IMR-90 (cell line): ENCODE results near the gene STXBP2. TPM values are rescaled to one million over a fixed set of nuclear protein-coding genes. Genes with fewer than 3 reads are reported as not detected.
A peak's percentile ranks its signal among the peaks of the same experiment; 100 is the strongest.

Source experiments
- ATAC-seq: fragments of 200-7000 bp; cut with Tn5 transposase; 2 replicates; pipeline ENCODE4 v1.9.1; 2020; ENCODE audit warnings: low read depth, mild to moderate bottlenecking, moderate library complexity
- BruUV-seq: library from RNA; stranded (reverse); fragments of 400-500 nt; replicated peaks from 2 replicates; lab custom pipeline; 2021; lab: Mats Ljungman, UMichigan
- CTCF ChIA-PET: fragments of 300-600 bp; formaldehyde crosslinking; extraction: SDS; loops from one replicate; lab custom pipeline; 2021; ENCODE audit warnings: antibody characterized with exemption; lab: Yijun Ruan, JAX
- POLR2A ChIA-PET: fragments of 300-600 bp; sonication (Branson Sonifier 250); formaldehyde crosslinking; loops from one replicate; lab custom pipeline; 2022; ENCODE audit warnings: antibody characterized with exemption; ENCODE audit not compliant: unreplicated experiment; lab: Charles Lee
- DNase-seq: peaks from one replicate; pipeline ENCODE4 v3.0.0; 2013
- H2AFZ ChIP-seq: replicated peaks from 2 replicates; pipeline ENCODE3; 2013; ENCODE audit warnings: low read length, mild to moderate bottlenecking; ENCODE audit not compliant: poor library complexity
- H2AK5ac ChIP-seq: 2 replicates; pipeline ENCODE4 v1.6.1; 2013; ENCODE audit warnings: low read depth, low read length, inconsistent platforms
- H2AK9ac ChIP-seq: replicated peaks from 2 replicates; pipeline ENCODE3; 2013; ENCODE audit warnings: mild to moderate bottlenecking, low read depth, low read length, moderate library complexity; ENCODE audit not compliant: poor library complexity
- H2BK120ac ChIP-seq: 2 replicates; pipeline ENCODE4 v1.6.1; 2013; ENCODE audit warnings: low read depth, low read length, inconsistent platforms
- H2BK15ac ChIP-seq: 3 replicates; pipeline ENCODE4 v1.6.1; 2013; ENCODE audit warnings: low read depth, low read length, inconsistent platforms
- H2BK20ac ChIP-seq: 2 replicates; pipeline ENCODE4 v1.6.1; 2013; ENCODE audit warnings: low read depth, mild to moderate bottlenecking, inconsistent platforms, low read length, moderate library complexity
- H2BK5ac ChIP-seq: 2 replicates; pipeline ENCODE4 v1.6.1; 2013; ENCODE audit warnings: mild to moderate bottlenecking, low read depth, low read length, inconsistent platforms; ENCODE audit not compliant: poor library complexity, severe bottlenecking
- H3K14ac ChIP-seq: replicated peaks from 2 replicates; pipeline ENCODE4 v1.6.1; 2013; ENCODE audit warnings: low read depth, low read length, inconsistent platforms
- H3K18ac ChIP-seq: 2 replicates; pipeline ENCODE4 v1.6.1; 2013; ENCODE audit warnings: low read depth, low read length, control low read depth
- H3K23ac ChIP-seq: 2 replicates; pipeline ENCODE4 v1.6.1; 2013; ENCODE audit warnings: low read depth, low read length, inconsistent platforms
- H3K27ac ChIP-seq: 2 replicates; pipeline ENCODE4 v1.5.1; 2013; ENCODE audit warnings: mild to moderate bottlenecking, control low read depth, low read length; ENCODE audit not compliant: insufficient read depth
- H3K27me3 ChIP-seq: 2 replicates; pipeline ENCODE4 v1.6.1; 2013; ENCODE audit warnings: low read length; ENCODE audit not compliant: control insufficient read depth, insufficient read depth
- H3K36me3 ChIP-seq: 2 replicates; pipeline ENCODE4 v1.6.1; 2013; ENCODE audit warnings: low read length, mixed read lengths; ENCODE audit not compliant: control insufficient read depth, insufficient read depth
- H3K4ac ChIP-seq: 2 replicates; pipeline ENCODE4 v1.6.1; 2013; ENCODE audit warnings: low read depth, low read length, inconsistent platforms
- H3K4me1 ChIP-seq: 2 replicates; pipeline ENCODE4 v1.6.1; 2013; ENCODE audit warnings: low read length, mixed read lengths; ENCODE audit not compliant: control insufficient read depth, insufficient read depth
- H3K4me2 ChIP-seq: 2 replicates; pipeline ENCODE4 v1.6.1; 2013; ENCODE audit warnings: low read depth, mild to moderate bottlenecking, control low read depth, low read length, moderate library complexity
- H3K4me3 ChIP-seq: 2 replicates; pipeline ENCODE4 v1.5.1; 2013; ENCODE audit warnings: low read depth, mild to moderate bottlenecking, control low read depth, low read length, moderate library complexity; ENCODE audit not compliant: insufficient read depth
- H3K56ac ChIP-seq: 2 replicates; pipeline ENCODE4 v1.6.1; 2013; ENCODE audit warnings: low read length, inconsistent platforms; ENCODE audit not compliant: insufficient read depth; ENCODE audit errors: extremely low read depth
- H3K79me1 ChIP-seq, 2 experiments: 2 replicates each; pipeline ENCODE4 v1.6.1; 2013; ENCODE audit warnings: low read length in 2 of 2, inconsistent platforms in 1 of 2, low read depth in 1 of 2
- H3K9ac ChIP-seq: 2 replicates; pipeline ENCODE4 v1.6.1; 2013; ENCODE audit warnings: low read depth, low read length, control low read depth
- H3K9me1 ChIP-seq: 2 replicates; pipeline ENCODE4 v1.6.1; 2013; ENCODE audit warnings: low read length, inconsistent platforms; ENCODE audit not compliant: insufficient read depth
- H3K9me3 ChIP-seq: 2 replicates; pipeline ENCODE4 v1.6.1; 2013; ENCODE audit warnings: low read length; ENCODE audit not compliant: control insufficient read depth, insufficient read depth
- H4K20me1 ChIP-seq: 2 replicates; pipeline ENCODE4 v1.6.1; 2013; ENCODE audit warnings: low read length, inconsistent platforms; ENCODE audit not compliant: insufficient read depth
- H4K5ac ChIP-seq: 2 replicates; pipeline ENCODE4 v1.6.1; 2013; ENCODE audit warnings: mild to moderate bottlenecking, low read depth, low read length, control low read depth
- H4K8ac ChIP-seq, 2 experiments: 2 replicates each; pipeline ENCODE4 v1.6.1; 2013; ENCODE audit warnings: low read depth in 2 of 2, low read length in 2 of 2, control low read depth in 1 of 2, inconsistent platforms in 1 of 2
- H4K91ac ChIP-seq: 2 replicates; pipeline ENCODE4 v1.6.1; 2013; ENCODE audit warnings: low read depth, low read length, inconsistent platforms; ENCODE audit not compliant: insufficient read depth
- BHLHE40 ChIP-seq: fragments of 150-350 bp; IDR thresholded peaks from 2 replicates; pipeline ENCODE4 v1.6.1; 2016; ENCODE audit warnings: mild to moderate bottlenecking, low read depth, low read length
- CEBPB ChIP-seq: IDR thresholded peaks from 2 replicates; pipeline ENCODE4 v1.6.1; 2012; ENCODE audit warnings: low read depth, low read length, improper control_type of control experiment
- CHD1 ChIP-seq: IDR thresholded peaks from 2 replicates; pipeline ENCODE4 v1.6.1; 2012; ENCODE audit warnings: low read depth, low read length, improper control_type of control experiment
- ELK1 ChIP-seq: fragments of 150-350 bp; IDR thresholded peaks from 2 replicates; pipeline ENCODE4 v1.6.1; 2016; ENCODE audit warnings: low read depth, mild to moderate bottlenecking, low read length, moderate library complexity, borderline replicate concordance
- FOS ChIP-seq: fragments of 150-350 bp; IDR thresholded peaks from 2 replicates; pipeline ENCODE4 v1.6.1; 2016; ENCODE audit warnings: low read depth, low read length
- MAFK ChIP-seq: IDR thresholded peaks from 2 replicates; pipeline ENCODE4 v1.6.1; 2012; ENCODE audit warnings: low read depth, low read length, improper control_type of control experiment
- MXI1 ChIP-seq: IDR thresholded peaks from 2 replicates; pipeline ENCODE4 v1.6.1; 2012; ENCODE audit warnings: low read depth, mild to moderate bottlenecking, low read length, moderate library complexity, borderline replicate concordance
- NFE2L2 ChIP-seq: fragments of 150-350 bp; IDR thresholded peaks from 2 replicates; pipeline ENCODE4 v1.6.1; 2016; ENCODE audit warnings: low read depth, mild to moderate bottlenecking, low read length
- POLR2A ChIP-seq: IDR thresholded peaks from 2 replicates; pipeline ENCODE4 v1.6.1; 2012; ENCODE audit warnings: mild to moderate bottlenecking, low read depth, low read length
- RAD21 ChIP-seq: IDR thresholded peaks from 2 replicates; pipeline ENCODE4 v1.6.1; 2012; ENCODE audit warnings: low read length, improper control_type of control experiment
- RCOR1 ChIP-seq: IDR thresholded peaks from 2 replicates; pipeline ENCODE4 v1.6.1; 2012; ENCODE audit warnings: mild to moderate bottlenecking, low read length, improper control_type of control experiment; ENCODE audit not compliant: insufficient replicate concordance
- RFX5 ChIP-seq: IDR thresholded peaks from 2 replicates; pipeline ENCODE4 v1.8.0; 2012; ENCODE audit warnings: low read depth, mild to moderate bottlenecking, low read length, moderate library complexity
- SMC3 ChIP-seq: fragments of 150-350 bp; IDR thresholded peaks from 2 replicates; pipeline ENCODE4 v1.6.1; 2016; ENCODE audit warnings: low read depth, mild to moderate bottlenecking, antibody characterized with exemption, low read length, moderate library complexity
- USF2 ChIP-seq: fragments of 150-350 bp; IDR thresholded peaks from 2 replicates; pipeline ENCODE4 v1.6.1; 2017; ENCODE audit warnings: mild to moderate bottlenecking, antibody characterized with exemption, low read length, low read depth
- WGBS, 2 experiments: methylation state at CpG; one replicate each; pipeline versions ENCODE4 v1.1.5 to v1.1.7; 2013; ENCODE audit warnings: missing lambda C conversion rate in 2 of 2; ENCODE audit not compliant: insufficient read length in 1 of 2; ENCODE audit errors: extremely low coverage in 2 of 2; 5-methylcytosine and 5-hydroxymethylcytosine counted together
- dilution Hi-C: fragments of 300-500 bp; cut with HindIII; formaldehyde crosslinking; loops from one replicate; pipeline ENCODE4 v1.14.3; 2018; ENCODE audit warnings: low sequenced_read_pairs; ENCODE audit not compliant: unreplicated experiment
- in situ Hi-C: fragments of 300-500 bp; cut with MboI; formaldehyde crosslinking; loops from 3 replicates; pipeline ENCODE4 v1.14.3; 2019; ENCODE audit warnings: low sequenced_read_pairs, inconsistent platforms, mixed read lengths
- intact Hi-C: fragments of 100-400 bp; cut with micrococcal nuclease; formaldehyde crosslinking; loops from 2 replicates; pipeline ENCODE4 v1.10.0; 2022
- polyA plus RNA-seq, 3 experiments: library from polyadenylated mRNA; depleted of rRNA; stranded (reverse); fragments of >200 nt; gene quantifications; 2 replicates each; pipeline ENCODE4 v1.2.3, GENCODE V29; 2012; ENCODE audit warnings: low replicate concordance in 1 of 3
- total RNA-seq: library from RNA; depleted of rRNA; stranded (reverse); fragments of >200 nt; gene quantifications from 2 replicates; pipeline ENCODE4 v1.2.3, GENCODE V29; 2012
- TF ChIP-seq, protein P1 (sequence below): conservative IDR thresholded peaks from 2 replicates; pipeline ENCODE4 v1.5.1; 2012; ENCODE audit warnings: mild to moderate bottlenecking, low read depth, low read length, improper control_type of control experiment

Gene STXBP2
- total and polyA plus RNA-seq, 2 of the 4 experiments (the other 2 are of a cell fraction): 3.9 to 12.6 TPM

- Histone ChIP-seq H3K4ac (no peak overlapping the region), H3K9me3 (peaks cover 4% of the 10 kb centered on the region; the same call in 1 of the 2 replicates), H3K9me1 (peaks cover 3% of the 10 kb centered on the region), H3K23ac (no peak overlapping the region), H3K4me1 (peaks cover 4% of the 10 kb centered on the region; the same call in 1 of the 2 replicates), H3K56ac (no peak overlapping the region), H3K36me3 (peaks cover 6% of the 10 kb centered on the region; the same call in 1 of the 2 replicates), H2BK15ac (no peak overlapping the region), H2AFZ (peak overlapping the region; percentile 63), H4K20me1 (peaks cover 4% of the 10 kb centered on the region), H3K14ac (no peak overlapping the region), H3K4me3 (no peak overlapping the region), H3K4me2 (no peak overlapping the region), H3K27ac (no peak overlapping the region), H4K5ac (no peak overlapping the region), H4K91ac (no peak overlapping the region), H4K8ac (no peak overlapping the region), H3K18ac (no peak overlapping the region), H3K79me1 (peaks cover 0 to 20% of the 10 kb centered on the region in 2 experiments; a peak in 3 of 4 replicates), H2BK120ac (no peak overlapping the region), H2AK5ac (no peak overlapping the region), H3K9ac (no peak overlapping the region), H2AK9ac (no peak overlapping the region), H2BK5ac (no peak overlapping the region), H3K27me3 (peaks cover 11% of the 10 kb centered on the region), H2BK20ac (no peak overlapping the region)
- TF ChIP-seq MAFK (no peak), ELK1 (no peak), RFX5 (no peak), SMC3 (no peak), USF2 (no peak), FOS (no peak), NFE2L2 (no peak), CEBPB (no peak), BHLHE40 (no peak), CHD1 (no peak), RCOR1 (no peak), RAD21 (no peak), POLR2A (no peak), MXI1 (no peak)
- TF ChIP-seq, protein P1, sequence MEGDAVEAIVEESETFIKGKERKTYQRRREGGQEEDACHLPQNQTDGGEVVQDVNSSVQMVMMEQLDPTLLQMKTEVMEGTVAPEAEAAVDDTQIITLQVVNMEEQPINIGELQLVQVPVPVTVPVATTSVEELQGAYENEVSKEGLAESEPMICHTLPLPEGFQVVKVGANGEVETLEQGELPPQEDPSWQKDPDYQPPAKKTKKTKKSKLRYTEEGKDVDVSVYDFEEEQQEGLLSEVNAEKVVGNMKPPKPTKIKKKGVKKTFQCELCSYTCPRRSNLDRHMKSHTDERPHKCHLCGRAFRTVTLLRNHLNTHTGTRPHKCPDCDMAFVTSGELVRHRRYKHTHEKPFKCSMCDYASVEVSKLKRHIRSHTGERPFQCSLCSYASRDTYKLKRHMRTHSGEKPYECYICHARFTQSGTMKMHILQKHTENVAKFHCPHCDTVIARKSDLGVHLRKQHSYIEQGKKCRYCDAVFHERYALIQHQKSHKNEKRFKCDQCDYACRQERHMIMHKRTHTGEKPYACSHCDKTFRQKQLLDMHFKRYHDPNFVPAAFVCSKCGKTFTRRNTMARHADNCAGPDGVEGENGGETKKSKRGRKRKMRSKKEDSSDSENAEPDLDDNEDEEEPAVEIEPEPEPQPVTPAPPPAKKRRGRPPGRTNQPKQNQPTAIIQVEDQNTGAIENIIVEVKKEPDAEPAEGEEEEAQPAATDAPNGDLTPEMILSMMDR: no peak
- CTCF ChIA-PET: no interaction called here
- POLR2A ChIA-PET: no interaction called here
- dilution Hi-C loops: no loop called here
- in situ Hi-C loops: no loop called here
- BruUV-seq: no TSS peak
- WGBS, 2 experiments: 45% methylated on average over 4 of the region's 12 CpGs; no CpG with 5 or more reads in 1 of the 2 experiments
- no peak for DNase-seq
- ATAC-seq: no peak
- intact Hi-C loops: no loop called here
These were observed 40.9 kb downstream of the STXBP2 start for GRCh38 chr19:7677669-7678311.
